Omental fat pad (tissue), 4 donors: Measurements from ENCODE around the gene DNMBP. TPM values are rescaled to one million over a fixed set of nuclear protein-coding genes. Genes with fewer than 3 reads are reported as not detected.

Experiments
- ATAC-seq: fragments of 150-250 bp; one replicate; pipeline ENCODE4 v1.9.1; 2016; ENCODE audit warnings: mild to moderate bottlenecking, moderate library complexity; ENCODE audit not compliant: low FRiP score
- DNase-seq: peaks from one replicate; pipeline ENCODE4 v3.0.0-alpha.2; 2019; ENCODE audit warnings: low spot score
- CTCF ChIP-seq, 3 donors: fragments of 450-650 bp; IDR thresholded peaks; one replicate each; pipeline ENCODE4 v1.5.1; 2016 to 2017; ENCODE audit warnings: antibody characterized with exemption in 3 of 3, mild to moderate bottlenecking in 3 of 3, moderate library complexity in 2 of 3
- total RNA-seq, 4 donors: library from RNA; depleted of rRNA; stranded (reverse); fragments of >200 nt; gene quantifications; one replicate each; pipeline ENCODE4 v1.1.0, GENCODE V29; 2016

Gene DNMBP
- total RNA-seq, 4 donors from 2014 or later = 17.5 to 41.3 (median 29.6) TPM

GRCh38 chr10:100033766-100034418 is 24.1 kb upstream of the DNMBP start:
- DNase-seq (no peak), ATAC-seq (no peak)
- TF ChIP-seq CTCF (IDR thresholded peaks at IDR 0.05) = no peak

- no peak for DNase-seq
- no peak for TF ChIP-seq CTCF (IDR thresholded peaks at IDR 0.05)
- no peak for ATAC-seq
Measured at GRCh38 chr10:100027416-100027815, 17.7 kb upstream of the DNMBP start.

- ATAC-seq (no peak), DNase-seq (no peak)
- no peak for TF ChIP-seq CTCF (IDR thresholded peaks at IDR 0.05)
Measured at GRCh38 chr10:100025576-100025975, 15.8 kb upstream of the DNMBP start.

- DNase-seq (no peak), ATAC-seq (no peak)
Measured at GRCh38 chr10:100024748-100025147, 15.0 kb upstream of the DNMBP start.

GRCh38 chr10:100022403-100022802 is 12.7 kb upstream of the DNMBP start:
- no peak for ATAC-seq
- TF ChIP-seq CTCF (IDR thresholded peaks at IDR 0.05) = no peak
- no peak for DNase-seq

More at GRCh38 chr10:100024748-100025147, 15.0 kb upstream of the DNMBP start:
- no peak for TF ChIP-seq CTCF (IDR thresholded peaks at IDR 0.05)

GRCh38 chr10:100021322-100021721 is 11.6 kb upstream of the DNMBP start:
- DNase-seq (no peak), ATAC-seq (no peak)
- TF ChIP-seq CTCF (IDR thresholded peaks at IDR 0.05) = no peak

GRCh38 chr10:100020886-100021253 is 11.1 kb upstream of the DNMBP start:
- ATAC-seq (no peak), DNase-seq (no peak)
- TF ChIP-seq CTCF (IDR thresholded peaks at IDR 0.05) = no peak
